Stimulated activated CD4-positive, alpha-beta T cell treated with anti-CD3 and anti-CD28 coated beads, Interleukin-1b, Interleukin-23, amount 100 ng/mL, for 1 hour (primary cell): ENCODE results near the gene CD2AP.
"Not testable (repeated sequence)": the region's sequence is repeated elsewhere in the genome, so short reads cannot be mapped to it uniquely, and the experiment has no call there.

Experiments used
- DNase-seq, 2 donors: peaks; one replicate each; pipeline ENCODE4 v3.0.0-alpha.2; 2020; ENCODE audit warnings: low read depth in 2 of 2

CD2AP gene

GRCh38 chr6:47634210-47635047 is 156.8 kb downstream of the CD2AP start:
- DNase-seq, result no peak

DNA sequence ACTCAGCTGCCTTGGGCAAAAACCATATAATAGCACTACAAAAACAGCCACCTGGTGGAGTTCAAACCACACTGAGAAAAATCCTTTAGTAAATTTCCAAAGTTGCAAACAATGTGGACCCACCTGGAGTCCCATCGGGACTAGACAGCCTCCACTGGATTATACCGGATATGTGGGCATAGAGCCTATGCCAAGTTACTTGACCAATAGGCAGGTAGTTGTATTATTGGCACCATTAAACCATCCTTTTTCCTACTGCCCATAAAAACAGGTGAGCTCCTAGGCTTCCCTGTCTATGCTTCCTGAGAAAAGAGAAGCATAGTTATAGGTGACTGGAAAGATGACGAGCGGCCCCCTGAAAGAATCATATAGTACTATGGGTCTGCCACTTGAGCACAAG is 169.1 kb downstream of the CD2AP start:
- no peak for DNase-seq

DNA sequence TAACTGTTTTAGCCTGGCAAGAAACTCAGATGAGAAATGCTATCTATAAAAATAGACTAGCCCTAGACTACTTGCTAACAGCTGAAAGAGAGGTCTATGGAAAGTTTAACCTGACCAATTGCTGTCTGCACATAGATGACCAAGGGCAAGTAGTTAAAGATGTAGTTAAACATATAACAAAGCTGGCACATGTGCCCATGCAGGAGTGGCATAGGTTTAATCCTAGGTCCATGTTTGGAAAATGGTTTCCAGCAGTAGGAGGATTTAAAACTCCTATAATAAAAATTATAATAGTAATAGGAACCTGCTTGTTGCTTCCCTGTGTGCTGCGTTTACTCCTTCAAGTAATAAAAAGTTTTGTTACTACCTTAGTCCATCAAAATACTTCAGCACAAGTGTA is 169.6 kb downstream of the CD2AP start:
- DNase-seq, result no peak

GRCh38 chr6:47647626-47648025 is 170.0 kb downstream of the CD2AP start:
- not testable (repeated sequence) for DNase-seq

GRCh38 chr6:47648031-47648430 is 170.4 kb downstream of the CD2AP start:
- DNase-seq, result no peak

- DNase-seq, result no peak
Measured at GRCh38 chr6:47650553-47651432, 173.2 kb downstream of the CD2AP start.

- no peak for DNase-seq
Measured at GRCh38 chr6:47651505-47651944, 173.9 kb downstream of the CD2AP start.

DNA sequence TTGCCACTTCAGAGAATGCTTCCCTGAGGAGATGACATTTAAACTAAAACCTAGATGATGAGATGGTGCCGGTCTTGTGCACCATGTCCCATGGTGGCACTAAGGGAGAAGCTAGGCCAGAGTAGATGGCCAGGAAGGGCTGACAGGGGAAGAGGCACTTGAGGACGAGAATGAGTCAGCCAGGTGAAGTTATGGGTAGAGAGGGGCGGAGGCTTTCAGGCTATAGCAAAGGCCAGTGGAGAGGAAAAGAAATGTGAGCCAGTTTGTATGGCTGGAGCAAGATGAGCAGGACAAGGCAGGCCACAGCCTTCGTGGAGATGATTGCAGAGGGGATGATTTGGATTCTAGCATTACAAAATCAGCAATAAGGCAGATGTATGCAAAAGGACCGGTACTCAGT is 176.1 kb downstream of the CD2AP start:
- DNase-seq, result no peak

DNA sequence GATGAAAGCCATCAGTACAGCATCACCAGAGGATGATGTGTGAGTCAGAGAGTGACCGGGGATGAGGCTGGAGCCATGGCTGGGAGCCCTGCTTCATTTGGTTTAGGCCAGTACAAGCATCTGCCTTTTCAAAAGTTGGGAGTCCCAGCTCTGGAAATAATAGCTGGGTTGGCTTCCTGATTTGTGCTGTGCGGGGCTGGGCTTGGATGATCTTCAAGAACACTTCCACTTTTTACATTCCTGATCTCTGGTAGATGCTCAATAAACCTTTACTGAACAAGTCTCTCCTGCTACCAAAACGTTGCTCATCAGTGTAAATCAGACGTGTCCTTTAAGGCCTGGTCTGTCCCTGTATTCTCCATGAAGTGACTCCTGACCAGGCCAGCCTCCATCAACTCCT is 176.7 kb downstream of the CD2AP start:
- DNase-seq, result no peak

- DNase-seq, result no peak
Measured at GRCh38 chr6:47655719-47656595, 178.4 kb downstream of the CD2AP start.

DNA sequence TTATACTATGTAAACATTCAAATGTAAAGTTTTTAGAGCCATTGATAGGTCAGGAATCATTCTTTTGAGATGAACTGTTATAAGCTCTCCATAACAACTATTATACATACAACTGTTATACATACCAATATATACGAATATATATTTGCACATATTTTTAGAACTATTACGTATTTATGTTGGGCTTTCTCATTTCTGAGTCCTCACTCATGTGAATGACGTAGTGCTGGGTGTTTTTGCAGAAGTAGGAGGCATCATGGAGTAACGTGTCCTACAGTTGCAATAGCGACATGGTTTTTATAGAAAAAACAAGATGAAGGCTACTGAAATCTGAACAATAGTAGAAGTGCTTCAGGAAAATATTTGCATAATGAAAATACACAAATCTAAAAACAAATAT is 184.4 kb downstream of the CD2AP start:
- no peak for DNase-seq

DNA sequence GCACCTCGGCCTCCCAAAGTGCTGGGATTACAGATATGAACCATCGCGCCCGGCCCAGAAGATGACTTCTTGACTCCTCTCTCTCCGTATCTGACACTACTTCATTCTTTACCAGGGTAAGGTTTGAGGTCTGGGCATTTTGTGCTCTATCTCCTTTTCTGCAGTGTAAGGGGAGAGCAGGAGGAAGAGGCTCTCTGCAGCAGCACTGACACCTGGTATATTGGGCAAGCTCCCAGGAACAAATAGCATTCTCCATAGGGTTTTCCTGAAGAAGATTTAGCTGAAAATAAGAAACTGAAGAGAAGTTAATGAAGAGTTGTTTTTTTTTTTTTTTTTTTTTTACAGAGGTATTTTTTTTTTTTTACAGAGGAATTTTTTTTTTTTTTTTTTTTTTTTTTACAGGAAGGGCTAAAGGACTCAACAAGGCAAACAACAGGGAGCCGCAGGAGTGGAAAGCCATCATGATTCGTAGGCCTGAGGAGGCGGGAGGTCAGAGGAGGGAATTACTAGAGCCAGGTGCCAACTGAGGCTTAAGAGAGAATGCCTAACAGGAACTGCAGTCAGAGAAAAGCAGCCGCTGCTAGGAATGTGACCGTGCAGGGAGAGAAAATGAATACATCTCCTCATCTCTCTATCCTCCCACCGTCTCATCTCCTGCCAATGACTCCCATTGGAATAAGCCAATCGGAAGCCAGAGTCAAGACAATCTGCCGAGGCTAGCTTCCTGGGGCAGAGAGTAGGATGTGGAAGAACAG is 186.1 kb downstream of the CD2AP start:
- no peak for DNase-seq

DNA sequence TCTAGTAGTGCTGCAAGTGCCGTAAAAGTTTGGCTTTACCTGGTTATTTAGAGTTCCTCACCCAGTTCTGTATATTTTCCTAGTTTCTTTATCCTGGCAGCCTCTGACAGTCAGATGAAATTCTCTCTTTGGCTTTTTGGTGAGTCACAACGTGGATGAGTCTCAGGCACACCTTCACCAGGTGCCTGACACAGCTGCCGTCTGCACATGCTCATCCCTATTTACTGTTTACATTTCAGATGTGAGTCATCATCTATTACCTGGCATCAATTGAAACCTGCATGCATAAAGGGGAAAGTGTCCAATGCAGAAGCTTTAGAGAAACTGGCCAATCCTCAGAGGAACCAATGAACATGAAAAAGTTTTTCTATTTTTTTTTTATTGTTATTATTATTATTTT is 187.5 kb downstream of the CD2AP start:
- no peak for DNase-seq

- no peak for DNase-seq
Measured at GRCh38 chr6:47669684-47670513, 192.3 kb downstream of the CD2AP start.

DNA sequence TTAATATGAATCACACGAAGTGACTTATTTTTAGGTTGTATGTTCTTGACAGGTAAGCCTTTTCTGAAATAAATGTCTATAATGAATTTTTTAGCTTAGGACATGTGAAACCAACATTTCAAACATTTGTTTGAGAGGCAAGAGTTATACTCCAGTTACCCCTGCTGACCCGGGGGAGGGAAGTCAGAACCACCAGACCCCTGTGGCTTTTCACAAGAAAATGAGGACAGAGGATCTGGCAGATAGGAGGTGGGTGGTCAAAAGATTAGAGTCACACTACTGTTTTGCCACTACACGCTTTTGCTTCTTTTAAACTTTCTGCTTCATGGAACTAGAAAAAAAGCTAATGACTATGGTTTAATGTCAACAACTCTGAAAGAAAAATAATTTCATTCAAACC is 193.3 kb downstream of the CD2AP start:
- DNase-seq, result no peak

- DNase-seq, result no peak
Measured at GRCh38 chr6:47671777-47672176, 194.2 kb downstream of the CD2AP start.

- no peak for DNase-seq
Measured at GRCh38 chr6:47672816-47673215, 195.2 kb downstream of the CD2AP start.

- no peak for DNase-seq
Measured at GRCh38 chr6:47674673-47675072, 197.1 kb downstream of the CD2AP start.
